HG03159 (cell line): ENCODE data around the gene HLA-A.
A peak's percentile ranks its signal among the peaks of the same experiment; 100 is the strongest.
"Not testable (repeated sequence)": the region's sequence is repeated elsewhere in the genome, so short reads cannot be mapped to it uniquely, and the experiment has no call there.

Experiments used
- ATAC-seq: cut with Tn5 transposase; IDR thresholded peaks from one replicate; pipeline ENCODE4 v1.9.1; 2021; ENCODE audit warnings: mild to moderate bottlenecking, moderate library complexity; ENCODE audit not compliant: unreplicated experiment

HLA-A gene

GRCh38 chr6:29958921-29959320 is 16.6 kb downstream of the HLA-A start:
- no peak for ATAC-seq

- ATAC-seq = no peak
Measured at GRCh38 chr6:29959467-29959866, 17.1 kb downstream of the HLA-A start.

- no peak for ATAC-seq
Measured at GRCh38 chr6:29961966-29962365, 19.6 kb downstream of the HLA-A start.

- not testable (repeated sequence) for ATAC-seq
Measured at GRCh38 chr6:29963697-29964096, 21.4 kb downstream of the HLA-A start.

GRCh38 chr6:29964518-29964886 is 22.2 kb downstream of the HLA-A start:
- no peak for ATAC-seq

GRCh38 chr6:29964887-29965562 is 22.7 kb downstream of the HLA-A start:
- ATAC-seq = peak; percentile 95

GRCh38 chr6:29965563-29965872 is 23.2 kb downstream of the HLA-A start:
- ATAC-seq = no peak

GRCh38 chr6:29965873-29966601 is 23.7 kb downstream of the HLA-A start:
- no peak for ATAC-seq

GRCh38 chr6:29967379-29968010 is 25.2 kb downstream of the HLA-A start:
- ATAC-seq = no peak

- no peak for ATAC-seq
Measured at GRCh38 chr6:29968130-29968529, 25.8 kb downstream of the HLA-A start.

- no peak for ATAC-seq
Measured at GRCh38 chr6:29968905-29969304, 26.6 kb downstream of the HLA-A start.

GRCh38 chr6:29970711-29971110 is 28.4 kb downstream of the HLA-A start:
- ATAC-seq = no peak

GRCh38 chr6:29974901-29975560 is 32.7 kb downstream of the HLA-A start:
- no peak for ATAC-seq

- ATAC-seq = no peak
Measured at GRCh38 chr6:29975561-29975907, 33.2 kb downstream of the HLA-A start.

GRCh38 chr6:29976253-29976587 is 33.9 kb downstream of the HLA-A start:
- ATAC-seq = no peak

- ATAC-seq = no peak
Measured at GRCh38 chr6:29976588-29977424, 34.5 kb downstream of the HLA-A start.

- no peak for ATAC-seq
Measured at GRCh38 chr6:29977425-29977727, 35.0 kb downstream of the HLA-A start.

- ATAC-seq = not testable (repeated sequence)
Measured at GRCh38 chr6:29980013-29980412, 37.7 kb downstream of the HLA-A start.

- no peak for ATAC-seq
Measured at GRCh38 chr6:29980511-29980910, 38.2 kb downstream of the HLA-A start.

GRCh38 chr6:29981211-29981812 is 39.0 kb downstream of the HLA-A start:
- no peak for ATAC-seq

- no peak for ATAC-seq
Measured at GRCh38 chr6:29982097-29982496, 39.8 kb downstream of the HLA-A start.
